Brain microvascular endothelial cell (primary cell): ENCODE results near the gene PAQR8.
A peak's percentile ranks its signal among the peaks of the same experiment; 100 is the strongest.

Experiments
- DNase-seq: peaks from one replicate; pipeline ENCODE4 v3.0.0-alpha.2; 2020
- H3K27ac ChIP-seq: fragments of 250-450 bp; sonication (Bioruptor Pico); 2 replicates; pipeline ENCODE4 v1.5.1; 2020; ENCODE audit warnings: mild to moderate bottlenecking, moderate library complexity
- H3K27me3 ChIP-seq: fragments of 250-450 bp; sonication (Bioruptor Pico); replicated peaks from 2 replicates; pipeline ENCODE4 v1.5.1; 2020; ENCODE audit warnings: mild to moderate bottlenecking
- H3K36me3 ChIP-seq: fragments of 250-450 bp; sonication (Bioruptor Pico); replicated peaks from 2 replicates; pipeline ENCODE4 v1.5.1; 2020; ENCODE audit warnings: mild to moderate bottlenecking
- H3K4me3 ChIP-seq: 2 replicates; pipeline ENCODE4 v1.5.1; 2011; ENCODE audit warnings: low read depth, mild to moderate bottlenecking, control low read depth, low read length, moderate library complexity
- CTCF ChIP-seq: IDR thresholded peaks from 2 replicates; pipeline ENCODE4 v1.5.1; 2011; ENCODE audit warnings: low read depth, mild to moderate bottlenecking, moderate library complexity, low read length, control low read depth, inconsistent platforms; ENCODE audit errors: missing control alignments
- in situ Hi-C: cut with HindIII; loops from 2 replicates; pipeline ENCODE4 v1.10.0; 2017; ENCODE audit warnings: low sequenced_read_pairs, low pct_ligation_motif_present

Gene PAQR8

GRCh38 chr6:52415333-52415732 lies 53.4 kb downstream of the PAQR8 start:
- H3K4me3 ChIP-seq = no peak overlapping the region
- DNase-seq = no peak
- H3K27me3 ChIP-seq = no peaks in the 10 kb centered on the region
- no peak overlapping the region for H3K27ac ChIP-seq
- no peak for TF ChIP-seq CTCF
- in situ Hi-C loops = loop anchor here (25.0 kb wide), 1 partner anchor 247 kb away; the partner anchor contains the start of gene TMEM14A
- no peaks in the 10 kb centered on the region for H3K36me3 ChIP-seq

- no peak for DNase-seq
- TF ChIP-seq CTCF = no peak
- Histone ChIP-seq H3K4me3 (no peak overlapping the region), H3K27me3 (no peaks in the 10 kb centered on the region), H3K36me3 (no peaks in the 10 kb centered on the region), H3K27ac (no peak overlapping the region)
- in situ Hi-C loops = loop anchor here (25.0 kb wide), 1 partner anchor 246 kb away; the partner anchor contains the start of gene TMEM14A
Measured at GRCh38 chr6:52415917-52416628, 54.1 kb downstream of the PAQR8 start.

- DNase-seq = peak; percentile 59
- TF ChIP-seq CTCF = peak; percentile 77
- Histone ChIP-seq H3K27me3 (no peaks in the 10 kb centered on the region), H3K4me3 (no peak overlapping the region), H3K27ac (peak overlapping the region; percentile 66), H3K36me3 (no peaks in the 10 kb centered on the region)
- in situ Hi-C loops = loop anchor here (25.0 kb wide), 1 partner anchor 246 kb away; the partner anchor contains the start of gene TMEM14A
Measured at GRCh38 chr6:52416629-52417151, 54.7 kb downstream of the PAQR8 start.

GRCh38 chr6:52417675-52418111 lies 55.7 kb downstream of the PAQR8 start:
- no peaks in the 10 kb centered on the region for H3K36me3 ChIP-seq
- peak; percentile 69 for DNase-seq
- H3K27ac ChIP-seq = peak overlapping the region; percentile 66
- no peak for TF ChIP-seq CTCF
- H3K27me3 ChIP-seq = no peaks in the 10 kb centered on the region
- no peak overlapping the region for H3K4me3 ChIP-seq
- in situ Hi-C loops = loop anchor here (25.0 kb wide), 1 partner anchor 245 kb away; the partner anchor contains the start of gene TMEM14A

GRCh38 chr6:52418606-52419005 lies 56.7 kb downstream of the PAQR8 start:
- Histone ChIP-seq H3K27me3 (no peaks in the 10 kb centered on the region), H3K36me3 (no peaks in the 10 kb centered on the region), H3K4me3 (no peak overlapping the region), H3K27ac (no peak overlapping the region)
- TF ChIP-seq CTCF = no peak
- in situ Hi-C loops = loop anchor here (25.0 kb wide), 1 partner anchor 244 kb away; the partner anchor contains the start of gene TMEM14A
- no peak for DNase-seq
